Measurements from ENCODE around the gene PHLDA3. TPM values are rescaled to one million over a fixed set of nuclear protein-coding genes. Genes with fewer than 3 reads are reported as not detected.
"Not testable (repeated sequence)": the region's sequence is repeated elsewhere in the genome, so short reads cannot be mapped to it uniquely, and the experiment has no call there.

Gene PHLDA3
- total RNA-seq, 4 donors from 2014 or later, result 7.4 to 91.8 (median 62.7) TPM

DNA sequence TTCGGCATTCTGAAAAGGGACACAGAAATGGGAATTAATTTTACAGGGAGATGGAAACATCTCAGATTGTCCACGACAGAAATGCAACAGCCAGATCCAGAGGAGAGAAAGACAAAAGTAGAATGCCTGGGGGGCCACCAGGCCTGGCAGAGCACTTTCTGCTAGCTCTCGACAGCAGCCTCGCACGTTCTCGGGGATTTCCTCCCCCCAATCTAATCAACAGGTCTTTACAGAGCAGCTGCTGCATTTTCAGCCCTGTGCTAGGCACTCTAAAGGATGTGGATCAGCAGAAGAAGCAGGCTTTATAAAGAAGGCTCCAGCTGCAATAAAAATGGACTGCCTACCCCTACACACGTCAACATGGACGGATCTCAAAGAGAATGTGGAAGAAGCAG is 27.3 kb upstream of the PHLDA3 start:
- Histone ChIP-seq H3K27ac (peak overlapping the region; percentile 53 to 77 (median 66)), H3K36me3 (no peaks in the 10 kb centered on the region), H3K4me3 (no peak overlapping the region), H3K27me3 (no peaks in the 10 kb centered on the region), H3K9me3 (no peaks in the 10 kb centered on the region), H3K4me1 (peaks cover 43 to 63% of the 10 kb centered on the region in 2 donors)
- in situ Hi-C loops (cut with MboI; ENCODE audit: low sequenced_read_pairs in 4 of 4) (no loop called here), intact Hi-C loops (cut with DNase I; ENCODE audit: low total_unique reads) (no loop called here)
- TF ChIP-seq, protein P1, sequence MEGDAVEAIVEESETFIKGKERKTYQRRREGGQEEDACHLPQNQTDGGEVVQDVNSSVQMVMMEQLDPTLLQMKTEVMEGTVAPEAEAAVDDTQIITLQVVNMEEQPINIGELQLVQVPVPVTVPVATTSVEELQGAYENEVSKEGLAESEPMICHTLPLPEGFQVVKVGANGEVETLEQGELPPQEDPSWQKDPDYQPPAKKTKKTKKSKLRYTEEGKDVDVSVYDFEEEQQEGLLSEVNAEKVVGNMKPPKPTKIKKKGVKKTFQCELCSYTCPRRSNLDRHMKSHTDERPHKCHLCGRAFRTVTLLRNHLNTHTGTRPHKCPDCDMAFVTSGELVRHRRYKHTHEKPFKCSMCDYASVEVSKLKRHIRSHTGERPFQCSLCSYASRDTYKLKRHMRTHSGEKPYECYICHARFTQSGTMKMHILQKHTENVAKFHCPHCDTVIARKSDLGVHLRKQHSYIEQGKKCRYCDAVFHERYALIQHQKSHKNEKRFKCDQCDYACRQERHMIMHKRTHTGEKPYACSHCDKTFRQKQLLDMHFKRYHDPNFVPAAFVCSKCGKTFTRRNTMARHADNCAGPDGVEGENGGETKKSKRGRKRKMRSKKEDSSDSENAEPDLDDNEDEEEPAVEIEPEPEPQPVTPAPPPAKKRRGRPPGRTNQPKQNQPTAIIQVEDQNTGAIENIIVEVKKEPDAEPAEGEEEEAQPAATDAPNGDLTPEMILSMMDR (IDR thresholded peaks at IDR 0.05 in 4 of 5, conservative IDR thresholded peaks at IDR 0.05 in 1 of 5), result no peak
- no peak for TF ChIP-seq POLR2A (IDR thresholded peaks at IDR 0.05)
- no peak for ATAC-seq
- DNase-seq, result no peak

- Histone ChIP-seq H3K36me3 (no peaks in the 10 kb centered on the region), H3K9me3 (no peaks in the 10 kb centered on the region), H3K4me3 (no peak overlapping the region), H3K4me1 (peaks cover 49 to 59% of the 10 kb centered on the region in 2 donors), H3K27me3 (no peaks in the 10 kb centered on the region), H3K27ac (peak overlapping the region; percentile 53 to 77 (median 66))
- intact Hi-C loops (cut with DNase I; ENCODE audit: low total_unique reads), result no loop called here
- no peak for TF ChIP-seq POLR2A (IDR thresholded peaks at IDR 0.05)
- TF ChIP-seq, protein P1 (IDR thresholded peaks at IDR 0.05 in 4 of 5, conservative IDR thresholded peaks at IDR 0.05 in 1 of 5), result no peak
- ATAC-seq (peak; percentile 57 to 61), DNase-seq (peak; percentile 38 to 57)
- in situ Hi-C loops (cut with MboI; ENCODE audit: low sequenced_read_pairs in 4 of 4), result no loop called here
Observed at GRCh38 chr1:201495551-201496295, 26.7 kb upstream of the PHLDA3 start.

- H3K4me3 ChIP-seq, result no peak overlapping the region
- no peaks in the 10 kb centered on the region for H3K9me3 ChIP-seq
- no peaks in the 10 kb centered on the region for H3K27me3 ChIP-seq
- in situ Hi-C loops (cut with MboI; ENCODE audit: low sequenced_read_pairs in 4 of 4) (no loop called here), intact Hi-C loops (cut with DNase I; ENCODE audit: low total_unique reads) (no loop called here)
- TF ChIP-seq, protein P1 (IDR thresholded peaks at IDR 0.05 in 4 of 5, conservative IDR thresholded peaks at IDR 0.05 in 1 of 5), result no peak
- no peak for TF ChIP-seq POLR2A (IDR thresholded peaks at IDR 0.05)
- no peak for DNase-seq
- H3K4me1 ChIP-seq, result peaks cover 57 to 68% of the 10 kb centered on the region in 2 donors
- H3K36me3 ChIP-seq, result no peaks in the 10 kb centered on the region
- peak overlapping the region; percentile 34 to 77 (median 61) for H3K27ac ChIP-seq
- ATAC-seq, result no peak
Observed at GRCh38 chr1:201493757-201494617, 25.0 kb upstream of the PHLDA3 start.

DNA sequence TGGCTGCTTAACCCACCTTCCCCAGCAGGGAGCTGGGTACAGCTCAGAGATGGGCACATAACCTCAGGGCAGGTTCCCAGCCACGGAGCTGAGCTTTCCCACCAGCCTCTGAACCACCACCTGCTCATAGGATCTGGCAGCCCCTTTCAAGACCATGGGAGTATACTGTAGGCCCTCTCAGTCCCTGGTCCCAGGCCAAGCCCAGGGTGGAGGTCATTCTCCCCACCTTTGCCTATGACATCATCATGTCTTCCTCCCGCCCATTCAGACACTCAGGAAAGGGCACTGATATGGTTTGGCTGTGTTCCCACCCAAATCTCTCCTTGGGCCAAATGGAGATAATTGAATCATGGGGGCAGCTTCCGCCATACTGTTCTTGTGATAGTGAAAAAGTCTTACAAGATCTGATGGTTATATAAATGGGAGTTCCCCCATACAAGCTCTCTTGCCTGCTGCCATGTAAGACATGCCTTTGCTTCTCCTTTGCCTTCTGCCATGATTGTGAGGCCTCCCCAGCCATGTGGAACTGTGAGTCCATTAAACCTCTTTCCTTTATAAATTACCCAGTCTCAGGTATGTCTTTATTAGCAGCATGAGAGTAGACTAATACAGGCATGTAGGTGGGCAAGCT is 24.2 kb upstream of the PHLDA3 start:
- in situ Hi-C loops (cut with MboI; ENCODE audit: low sequenced_read_pairs in 4 of 4); ATAC-seq; H3K36me3 ChIP-seq; H3K4me3 ChIP-seq; H3K27me3 ChIP-seq; H3K9me3 ChIP-seq; DNase-seq; intact Hi-C loops (cut with DNase I; ENCODE audit: low total_unique reads): not testable (repeated sequence)
- Histone ChIP-seq H3K4me1 (peaks cover 57 to 71% of the 10 kb centered on the region in 2 donors), H3K27ac (peak overlapping the region; percentile 22 to 77 (median 41))
